HAP-1 (cell line): ENCODE data around the gene ANKRD13D.

ENCODE experiments used
- DNase-seq, 2 experiments: peaks; one replicate each; pipeline ENCODE4 v3.0.0-alpha.2; 2016 to 2020; ENCODE audit warnings: low spot score in 2 of 2
- H3K27me3 ChIP-seq: fragments of 250-450 bp; sonication (Bioruptor Pico); 2 replicates; pipeline ENCODE4 v1.5.1; 2020; ENCODE audit warnings: low read depth, mild to moderate bottlenecking, moderate library complexity
- H3K36me3 ChIP-seq: fragments of 250-450 bp; sonication (Bioruptor Pico); replicated peaks from 2 replicates; pipeline ENCODE4 v1.5.1; 2020; ENCODE audit warnings: mild to moderate bottlenecking
- H3K4me1 ChIP-seq: fragments of 250-450 bp; sonication (Bioruptor Pico); 2 replicates; pipeline ENCODE4 v1.5.1; 2020; ENCODE audit warnings: mild to moderate bottlenecking
- H3K4me3 ChIP-seq: fragments of 250-450 bp; sonication (Bioruptor Pico); 2 replicates; pipeline ENCODE4 v1.5.1; 2020; ENCODE audit warnings: mild to moderate bottlenecking, moderate library complexity
- H3K9me3 ChIP-seq: fragments of 250-450 bp; sonication (Bioruptor Pico); 2 replicates; pipeline ENCODE4 v1.5.1; 2020; ENCODE audit warnings: mild to moderate bottlenecking, moderate library complexity
- in situ Hi-C: fragments of 300-500 bp; cut with MboI; formaldehyde crosslinking; loops from 3 replicates; pipeline ENCODE4 v1.14.3; 2020; ENCODE audit warnings: low sequenced_read_pairs, inconsistent platforms, mixed read lengths

The ANKRD13D gene

DNA sequence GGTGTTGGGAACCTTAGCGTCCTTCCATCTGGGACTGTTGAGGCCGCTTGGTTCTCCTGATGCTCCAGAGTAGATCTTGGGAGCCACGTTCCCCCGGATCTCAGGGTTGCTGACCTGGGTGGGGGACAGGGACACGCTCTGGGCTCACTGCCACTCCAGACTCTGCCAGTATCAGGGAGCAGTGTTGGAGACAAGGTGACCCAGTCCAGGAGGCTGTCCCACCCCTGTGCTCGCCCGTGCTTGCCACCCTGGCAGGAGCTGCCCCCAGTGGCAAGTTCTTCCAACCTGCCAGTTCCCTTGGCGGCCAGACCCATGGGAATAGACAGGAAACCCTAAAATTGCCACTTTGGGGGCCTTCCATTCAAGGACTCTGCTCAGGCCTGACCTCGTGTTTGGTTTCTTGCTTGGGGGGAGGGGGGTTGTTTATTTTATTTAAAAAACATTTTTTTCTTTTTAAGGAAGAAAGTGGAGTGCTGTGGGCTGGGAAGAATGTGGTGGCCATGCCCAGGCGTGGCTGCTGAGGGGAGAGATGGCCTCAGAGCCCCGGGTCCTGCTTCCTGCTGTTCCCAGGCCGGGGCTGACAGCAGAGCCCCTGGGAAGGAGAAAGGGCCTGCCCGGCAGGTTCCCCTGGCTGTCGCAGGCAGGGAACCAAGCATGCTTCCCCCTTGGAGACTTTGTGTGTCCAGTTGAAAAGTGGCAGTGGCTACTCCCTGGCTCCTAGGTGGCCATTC is 15.7 kb upstream of the ANKRD13D start:
- Histone ChIP-seq H3K36me3 (peaks cover 23% of the 10 kb centered on the region; the same call in 1 of the 2 replicates), H3K4me1 (no peaks in the 10 kb centered on the region; the same call in 1 of the 2 replicates), H3K4me3 (no peak overlapping the region), H3K27me3 (no peaks in the 10 kb centered on the region), H3K9me3 (no peaks in the 10 kb centered on the region)
- no peak for DNase-seq
- in situ Hi-C loops: no loop called here

DNA sequence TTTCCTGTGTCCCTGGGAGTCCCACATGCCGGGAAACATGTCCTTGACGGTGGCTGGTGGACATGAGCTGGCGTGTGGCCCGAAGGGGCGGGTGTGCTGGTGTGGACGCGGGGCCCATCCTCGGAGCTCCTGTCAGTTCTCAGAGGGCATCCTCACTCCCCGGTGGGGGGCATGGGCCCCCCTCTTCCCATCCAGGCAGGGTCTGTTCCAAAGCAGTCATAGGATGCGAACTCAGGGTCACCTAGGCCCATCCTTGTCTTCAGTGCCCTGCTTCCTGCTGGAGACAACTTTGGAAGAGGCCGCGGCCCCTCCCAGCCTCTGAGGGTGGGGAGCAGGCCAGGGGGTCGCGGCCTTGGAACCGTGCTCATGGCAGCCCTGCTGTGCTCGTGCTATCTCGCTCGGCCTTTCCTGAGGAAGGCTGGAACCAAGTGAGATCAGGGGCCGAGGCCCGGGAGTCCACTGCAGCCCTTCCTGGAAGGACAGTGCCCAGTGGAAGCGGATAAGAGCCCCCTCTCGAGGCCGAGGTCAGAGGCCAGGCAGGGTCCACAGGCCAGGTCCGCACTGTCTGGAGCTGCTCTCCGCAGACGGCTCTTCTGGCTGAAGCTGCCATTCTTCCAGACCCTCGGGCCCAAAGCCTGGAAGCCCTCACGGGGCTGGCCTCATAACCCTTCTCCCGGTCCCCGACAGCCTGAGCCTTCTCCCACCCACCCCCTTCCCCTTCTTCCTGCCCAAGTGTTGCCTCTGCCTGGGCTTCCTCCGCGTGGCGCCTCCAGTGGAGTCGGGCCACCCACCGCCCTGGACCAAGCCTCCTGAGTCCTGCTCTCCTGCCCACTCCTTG is 14.1 kb upstream of the ANKRD13D start:
- no peak for DNase-seq
- Histone ChIP-seq H3K4me1 (no peaks in the 10 kb centered on the region; the same call in 1 of the 2 replicates), H3K4me3 (no peak overlapping the region), H3K27me3 (no peaks in the 10 kb centered on the region), H3K9me3 (no peaks in the 10 kb centered on the region), H3K36me3 (peaks cover 19% of the 10 kb centered on the region)
- in situ Hi-C loops: no loop called here

DNA sequence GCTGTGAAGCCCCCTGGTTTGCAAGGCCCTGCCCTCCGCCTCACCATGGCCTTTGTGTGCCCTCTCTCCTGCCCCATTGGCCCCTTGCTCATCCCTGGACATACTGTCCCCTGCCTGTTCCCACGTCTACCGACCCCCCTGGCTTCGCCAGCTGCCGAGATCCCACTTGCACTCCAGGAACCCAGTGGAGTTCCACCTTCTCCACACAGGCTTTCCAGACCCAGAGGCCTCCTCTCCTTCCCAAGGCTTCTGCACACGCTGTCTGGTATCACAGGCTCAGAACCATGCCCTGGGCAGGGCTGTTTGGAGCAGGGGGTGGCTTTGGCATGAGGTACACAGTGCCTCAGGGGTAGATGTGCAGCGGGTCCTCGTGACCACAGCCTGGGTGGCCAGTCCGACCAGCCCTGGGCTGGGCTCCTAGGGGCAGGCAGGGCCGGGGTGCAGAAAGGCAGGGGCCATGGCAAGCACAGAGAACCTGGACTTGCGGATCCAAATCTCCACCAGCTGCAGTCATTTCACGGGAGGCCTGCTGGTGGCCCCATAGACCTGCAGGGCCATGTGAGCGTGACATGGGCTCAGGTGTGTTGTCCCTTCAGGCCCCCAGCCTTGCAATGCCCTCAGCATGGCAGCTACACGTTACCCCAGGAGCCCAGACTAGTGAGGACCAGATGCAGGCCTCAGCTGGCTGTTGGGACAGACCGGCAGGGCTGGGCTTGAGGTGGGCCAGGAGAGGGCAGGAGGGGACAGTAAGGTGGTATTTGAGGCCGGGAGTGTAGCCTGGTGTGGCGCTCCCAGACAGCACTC is 13.3 kb upstream of the ANKRD13D start:
- H3K4me3 ChIP-seq: no peak overlapping the region
- H3K36me3 ChIP-seq: peaks cover 27% of the 10 kb centered on the region
- no peaks in the 10 kb centered on the region; the same call in 1 of the 2 replicates for H3K4me1 ChIP-seq
- DNase-seq: no peak
- H3K27me3 ChIP-seq: no peaks in the 10 kb centered on the region
- in situ Hi-C loops: no loop called here
- H3K9me3 ChIP-seq: no peaks in the 10 kb centered on the region

DNA sequence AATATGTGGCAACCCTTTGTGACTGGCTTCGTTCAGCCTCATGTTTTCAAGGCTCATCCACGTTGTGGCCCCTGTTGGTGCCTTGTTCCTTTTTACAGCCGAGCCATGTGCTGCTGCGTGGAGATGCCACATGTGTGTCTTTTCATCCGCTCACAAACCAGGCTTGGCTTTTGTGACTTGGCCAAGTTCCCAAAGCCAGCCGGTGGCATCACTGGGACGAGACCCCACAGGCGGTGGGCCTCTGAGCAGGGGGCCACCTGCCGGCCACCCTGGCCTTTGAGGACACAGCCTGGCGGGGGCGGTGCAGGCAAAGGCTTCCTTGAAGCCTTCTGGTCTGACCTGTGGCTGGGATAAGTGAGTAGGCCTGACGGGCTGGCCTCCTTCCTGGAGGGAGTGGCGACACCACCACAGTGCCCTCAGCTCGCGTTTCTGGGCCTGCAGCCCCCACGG is 12.3 kb upstream of the ANKRD13D start:
- Histone ChIP-seq H3K9me3 (no peaks in the 10 kb centered on the region), H3K4me3 (no peak overlapping the region), H3K4me1 (no peaks in the 10 kb centered on the region; the same call in 1 of the 2 replicates), H3K27me3 (no peaks in the 10 kb centered on the region), H3K36me3 (peaks cover 34% of the 10 kb centered on the region)
- in situ Hi-C loops: no loop called here
- no peak for DNase-seq

DNA sequence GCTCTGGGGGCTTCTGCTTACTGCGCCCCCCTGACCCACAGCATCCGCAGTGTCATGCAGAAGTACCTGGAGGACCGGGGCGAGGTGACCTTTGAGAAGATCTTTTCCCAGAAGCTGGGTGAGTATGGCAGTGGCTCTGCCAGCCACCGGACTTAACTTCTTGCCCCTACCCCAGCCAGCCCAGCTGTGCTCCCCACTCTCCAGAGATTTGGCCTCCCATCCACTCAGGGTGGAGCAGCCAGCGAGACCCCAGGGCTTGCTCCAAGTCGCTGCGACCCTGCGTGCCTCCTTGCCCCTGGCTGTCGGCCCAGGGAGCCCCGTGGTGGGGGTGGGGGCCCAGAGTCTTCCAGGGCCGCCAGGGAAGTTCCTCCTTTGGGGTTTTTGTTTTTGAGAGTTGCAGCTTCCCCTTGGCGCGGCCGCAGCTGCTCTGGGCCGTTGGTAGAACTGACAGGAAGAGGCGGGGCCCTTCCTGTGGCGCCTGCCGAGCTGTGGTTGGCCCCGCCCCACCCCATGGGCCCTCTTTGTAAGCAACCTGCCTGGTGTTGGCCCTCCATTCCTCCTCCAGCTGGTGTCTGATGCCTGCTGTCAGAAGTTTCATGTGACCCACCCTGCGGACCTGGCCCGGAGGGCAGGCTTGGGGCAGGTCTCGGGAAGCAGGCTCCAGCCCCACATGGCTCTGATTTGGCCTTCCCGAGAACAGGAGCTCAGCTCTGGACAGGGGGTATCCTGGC is 11.7 kb upstream of the ANKRD13D start:
- peaks cover 40% of the 10 kb centered on the region for H3K36me3 ChIP-seq
- H3K9me3 ChIP-seq: no peaks in the 10 kb centered on the region
- H3K27me3 ChIP-seq: no peaks in the 10 kb centered on the region
- no peaks in the 10 kb centered on the region; the same call in 1 of the 2 replicates for H3K4me1 ChIP-seq
- in situ Hi-C loops: no loop called here
- peak; percentile 34 to 77 for DNase-seq
- 0 out of 2 replicates have a peak overlapping the region, but pooled peaks have one; percentile 8 for H3K4me3 ChIP-seq

DNA sequence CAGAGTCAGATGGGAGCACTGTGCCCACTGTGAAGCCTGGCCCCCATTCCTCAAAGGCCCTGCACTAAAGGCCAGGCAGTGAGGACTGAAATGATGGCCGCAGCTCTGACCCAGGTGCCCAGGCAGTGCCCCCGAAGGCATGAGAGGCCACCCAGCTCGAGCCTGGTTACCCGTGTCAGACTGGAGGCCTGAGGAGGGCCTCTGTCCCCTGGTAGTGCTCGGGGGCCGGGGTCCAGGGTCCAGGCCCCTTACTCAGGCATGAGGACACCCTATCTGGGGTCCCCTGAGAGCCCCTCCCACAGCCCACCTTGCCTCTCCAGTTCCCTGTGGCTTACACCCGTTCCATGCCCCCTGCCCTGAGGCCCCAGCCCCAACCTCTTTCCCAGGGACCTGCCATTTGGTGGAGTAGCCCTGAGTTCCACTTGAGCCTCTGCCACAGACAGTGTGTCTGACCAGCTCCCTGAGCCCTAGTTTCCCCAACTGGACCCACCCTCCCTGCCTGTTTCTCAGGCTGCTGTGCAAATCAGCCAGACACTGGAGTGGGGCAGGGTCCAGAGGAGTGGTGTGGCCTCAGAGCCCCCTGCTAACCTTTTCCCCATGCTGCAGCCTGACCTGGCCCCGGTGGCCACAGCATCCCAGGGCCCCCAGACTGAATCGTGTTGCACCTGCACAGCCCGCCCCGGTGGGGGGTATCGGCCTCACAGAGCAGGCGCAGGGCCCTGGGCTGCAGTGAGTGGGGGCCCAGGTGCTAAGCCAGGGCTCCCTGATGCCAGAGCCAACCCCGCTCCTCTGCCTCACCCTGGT is 10.8 kb upstream of the ANKRD13D start:
- in situ Hi-C loops: no loop called here
- no peaks in the 10 kb centered on the region for H3K9me3 ChIP-seq
- no peak for DNase-seq
- no peak overlapping the region for H3K4me3 ChIP-seq
- H3K27me3 ChIP-seq: no peaks in the 10 kb centered on the region
- peaks cover 50% of the 10 kb centered on the region for H3K36me3 ChIP-seq
- H3K4me1 ChIP-seq: no peaks in the 10 kb centered on the region; the same call in 1 of the 2 replicates

DNA sequence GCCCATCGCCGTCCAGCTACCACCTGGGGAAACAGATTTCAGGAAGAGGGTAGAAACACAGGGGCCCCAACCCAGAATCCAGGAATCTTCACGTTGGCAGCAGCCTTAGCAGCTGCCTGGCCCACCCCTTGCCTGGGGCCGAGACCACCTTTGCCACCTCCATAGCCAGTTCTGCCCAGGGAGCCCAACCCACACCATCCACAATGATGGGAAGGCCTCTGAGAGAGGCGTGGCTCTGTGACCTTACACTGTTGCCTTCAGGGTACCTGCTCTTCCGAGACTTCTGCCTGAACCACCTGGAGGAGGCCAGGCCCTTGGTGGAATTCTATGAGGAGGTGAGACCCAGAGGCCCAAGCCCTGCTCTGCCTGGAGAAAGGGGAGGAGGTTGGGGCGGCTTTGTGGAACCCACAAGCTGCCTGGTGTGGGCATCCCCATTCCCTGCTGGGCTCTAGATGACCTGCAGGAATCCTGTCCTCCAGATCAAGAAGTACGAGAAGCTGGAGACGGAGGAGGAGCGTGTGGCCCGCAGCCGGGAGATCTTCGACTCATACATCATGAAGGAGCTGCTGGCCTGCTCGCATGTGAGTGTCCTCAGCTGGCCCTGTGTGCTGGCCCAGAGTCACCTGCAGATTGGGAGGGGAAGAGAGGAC is 10.0 kb upstream of the ANKRD13D start:
- no peaks in the 10 kb centered on the region for H3K27me3 ChIP-seq
- no peak overlapping the region for H3K4me3 ChIP-seq
- H3K4me1 ChIP-seq: no peaks in the 10 kb centered on the region; the same call in 1 of the 2 replicates
- no peak for DNase-seq
- no peaks in the 10 kb centered on the region for H3K9me3 ChIP-seq
- in situ Hi-C loops: no loop called here
- H3K36me3 ChIP-seq: peaks cover 57% of the 10 kb centered on the region

DNA sequence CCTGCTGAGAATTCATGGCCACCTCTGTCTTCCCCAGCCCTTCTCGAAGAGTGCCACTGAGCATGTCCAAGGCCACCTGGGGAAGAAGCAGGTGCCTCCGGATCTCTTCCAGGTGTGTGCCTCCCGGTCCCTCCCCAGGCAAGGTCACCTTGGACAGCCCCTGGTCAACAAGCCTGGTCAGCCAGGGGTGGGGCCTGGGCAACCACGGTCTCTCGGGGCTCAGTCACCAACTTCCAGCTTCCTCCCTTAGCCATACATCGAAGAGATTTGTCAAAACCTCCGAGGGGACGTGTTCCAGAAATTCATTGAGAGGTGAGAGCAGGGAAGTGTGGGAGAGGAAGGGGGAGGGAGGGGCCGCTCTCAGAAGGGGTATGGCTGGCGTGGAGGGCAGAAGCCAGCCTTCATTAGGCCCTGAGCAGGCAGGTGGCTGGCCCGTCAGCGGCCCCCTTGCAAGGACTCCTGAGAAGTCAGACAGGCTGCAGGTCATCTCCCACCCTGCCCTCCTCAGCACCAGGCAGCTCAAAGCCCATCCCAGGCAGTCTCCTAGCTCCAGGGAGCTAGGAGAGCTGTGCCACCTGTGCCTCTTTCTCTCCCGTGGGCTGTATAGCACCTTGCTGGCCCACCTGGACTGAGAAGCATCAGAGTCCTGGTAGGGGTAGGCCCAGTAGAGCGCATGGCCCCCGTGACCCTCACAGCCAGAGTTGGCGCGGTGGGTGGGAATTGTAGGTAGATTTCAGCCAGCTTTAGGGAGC is 9.3 kb upstream of the ANKRD13D start:
- H3K9me3 ChIP-seq: no peaks in the 10 kb centered on the region
- peaks cover 60% of the 10 kb centered on the region for H3K36me3 ChIP-seq
- in situ Hi-C loops: no loop called here
- no peaks in the 10 kb centered on the region; the same call in 1 of the 2 replicates for H3K4me1 ChIP-seq
- no peak overlapping the region for H3K4me3 ChIP-seq
- DNase-seq: no peak
- no peaks in the 10 kb centered on the region for H3K27me3 ChIP-seq

DNA sequence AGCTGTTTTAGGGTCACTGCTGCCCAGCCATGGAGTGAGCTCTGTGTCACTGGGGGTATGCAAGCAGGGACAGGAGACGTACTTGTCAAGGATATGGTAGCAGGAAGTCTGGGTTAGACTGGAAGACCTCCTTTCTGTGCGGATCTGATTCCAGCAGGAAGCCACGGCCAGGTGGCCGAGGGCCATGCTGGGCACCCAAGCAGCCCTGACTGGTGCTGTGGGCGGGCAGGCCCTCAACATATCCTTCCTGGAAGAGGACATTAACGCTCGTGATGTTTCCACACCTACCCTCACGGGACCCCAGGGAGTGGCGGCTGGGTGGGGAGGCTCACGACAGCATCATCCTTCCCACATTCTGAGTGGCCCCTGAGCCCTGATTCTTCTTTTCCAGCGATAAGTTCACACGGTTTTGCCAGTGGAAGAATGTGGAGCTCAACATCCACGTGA is 8.7 kb upstream of the ANKRD13D start:
- Histone ChIP-seq H3K4me1 (no peaks in the 10 kb centered on the region; the same call in 1 of the 2 replicates), H3K9me3 (no peaks in the 10 kb centered on the region), H3K36me3 (peaks cover 65% of the 10 kb centered on the region), H3K27me3 (no peaks in the 10 kb centered on the region), H3K4me3 (no peak overlapping the region)
- no peak for DNase-seq
- in situ Hi-C loops: no loop called here

DNA sequence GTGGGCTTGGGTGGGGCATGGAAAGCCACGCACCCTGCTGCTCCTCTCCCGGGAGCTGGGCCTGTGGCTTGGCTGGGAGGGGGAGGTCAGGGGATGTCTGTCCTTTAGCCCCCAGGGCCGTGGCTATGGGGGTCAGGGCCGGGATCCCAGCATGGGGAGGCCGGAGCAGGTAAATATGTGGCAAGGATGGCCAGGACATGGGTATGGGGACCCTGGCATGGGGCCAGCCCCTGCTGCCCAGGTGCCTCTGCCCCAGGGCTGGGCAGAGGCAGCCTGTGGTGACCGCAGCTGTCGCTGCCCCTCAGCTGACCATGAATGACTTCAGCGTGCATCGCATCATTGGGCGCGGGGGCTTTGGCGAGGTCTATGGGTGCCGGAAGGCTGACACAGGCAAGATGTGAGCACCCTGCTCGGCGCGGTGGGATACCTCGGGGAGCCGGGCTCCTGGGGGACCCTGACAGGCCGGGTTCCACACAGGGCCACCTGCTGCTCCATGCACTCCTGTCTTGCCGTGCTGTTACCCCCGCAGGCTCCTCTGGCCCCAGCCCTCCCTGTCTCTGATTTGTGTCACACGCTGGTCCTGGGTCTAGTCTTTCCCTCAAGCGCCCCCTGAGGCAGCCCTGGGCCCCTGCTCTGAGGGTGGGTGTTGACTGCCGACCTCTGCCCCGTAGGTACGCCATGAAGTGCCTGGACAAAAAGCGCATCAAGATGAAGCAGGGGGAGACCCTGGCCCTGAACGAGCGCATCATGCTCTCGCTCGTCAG is 8.1 kb upstream of the ANKRD13D start:
- Histone ChIP-seq H3K36me3 (peaks cover 70% of the 10 kb centered on the region), H3K4me1 (no peaks in the 10 kb centered on the region; the same call in 1 of the 2 replicates), H3K27me3 (no peaks in the 10 kb centered on the region), H3K9me3 (no peaks in the 10 kb centered on the region), H3K4me3 (no peak overlapping the region)
- in situ Hi-C loops: no loop called here
- DNase-seq: no peak
